Thoracic aorta (tissue), 2 donors: ENCODE data around the gene HMX1. TPM values are rescaled to one million over a fixed set of nuclear protein-coding genes. Genes with fewer than 3 reads are reported as not detected.

ENCODE experiments used
- ATAC-seq: fragments of 150-250 bp; one replicate; pipeline ENCODE4 v1.8.0; 2017; ENCODE audit warnings: low read depth; ENCODE audit not compliant: insufficient number of reproducible peaks, low FRiP score
- DNase-seq: peaks from one replicate; pipeline ENCODE4 v3.0.0-alpha.2; 2020; ENCODE audit warnings: low spot score
- H3K27ac ChIP-seq, 2 donors: fragments of 200-600 bp; sonication (generic); 1 replicate in 1 of 2; 2 replicates in 1 of 2; pipeline ENCODE4 v1.5.1; 2016; ENCODE audit warnings: mild to moderate bottlenecking in 2 of 2, moderate library complexity in 2 of 2
- H3K27me3 ChIP-seq: fragments of 200-600 bp; sonication (generic); replicated peaks from 2 replicates; pipeline ENCODE4 v1.6.0; 2016; ENCODE audit warnings: mild to moderate bottlenecking; ENCODE audit not compliant: insufficient read depth
- H3K36me3 ChIP-seq: fragments of 200-600 bp; sonication (generic); one replicate; pipeline ENCODE4 v1.5.1; 2016
- H3K4me1 ChIP-seq, 2 donors: fragments of 200-600 bp; sonication (generic); 1 replicate in 1 of 2; 2 replicates in 1 of 2; pipeline versions ENCODE4 v1.5.1 to v1.6.0; 2016; ENCODE audit warnings: low read depth in 2 of 2, mild to moderate bottlenecking in 1 of 2; ENCODE audit not compliant: control insufficient read depth in 1 of 2
- H3K4me3 ChIP-seq: fragments of 200-600 bp; sonication (generic); 2 replicates; pipeline ENCODE4 v1.5.1; 2016; ENCODE audit warnings: mild to moderate bottlenecking
- H3K9me3 ChIP-seq: fragments of 200-600 bp; sonication (generic); 2 replicates; pipeline ENCODE4 v1.5.1; 2016
- total RNA-seq, 2 donors: library from RNA; depleted of rRNA; stranded (reverse); fragments of >200 nt; gene quantifications; one replicate each; pipeline versions ENCODE4 v1.1.0 to v1.2.3, GENCODE V29; 2016
- TF ChIP-seq, protein P1 (sequence below): fragments of 200-600 bp; sonication (generic); IDR thresholded peaks from one replicate; pipeline ENCODE4 v1.5.1; 2019; ENCODE audit warnings: antibody characterized with exemption

Gene HMX1
- total RNA-seq, 2 donors from 2014 or later = 0.28 TPM; not detected in 1

- DNase-seq (no peak), ATAC-seq (no peak)
- H3K4me1 ChIP-seq = peaks cover 0 to 18% of the 10 kb centered on the region in 2 donors
- TF ChIP-seq, protein P1, sequence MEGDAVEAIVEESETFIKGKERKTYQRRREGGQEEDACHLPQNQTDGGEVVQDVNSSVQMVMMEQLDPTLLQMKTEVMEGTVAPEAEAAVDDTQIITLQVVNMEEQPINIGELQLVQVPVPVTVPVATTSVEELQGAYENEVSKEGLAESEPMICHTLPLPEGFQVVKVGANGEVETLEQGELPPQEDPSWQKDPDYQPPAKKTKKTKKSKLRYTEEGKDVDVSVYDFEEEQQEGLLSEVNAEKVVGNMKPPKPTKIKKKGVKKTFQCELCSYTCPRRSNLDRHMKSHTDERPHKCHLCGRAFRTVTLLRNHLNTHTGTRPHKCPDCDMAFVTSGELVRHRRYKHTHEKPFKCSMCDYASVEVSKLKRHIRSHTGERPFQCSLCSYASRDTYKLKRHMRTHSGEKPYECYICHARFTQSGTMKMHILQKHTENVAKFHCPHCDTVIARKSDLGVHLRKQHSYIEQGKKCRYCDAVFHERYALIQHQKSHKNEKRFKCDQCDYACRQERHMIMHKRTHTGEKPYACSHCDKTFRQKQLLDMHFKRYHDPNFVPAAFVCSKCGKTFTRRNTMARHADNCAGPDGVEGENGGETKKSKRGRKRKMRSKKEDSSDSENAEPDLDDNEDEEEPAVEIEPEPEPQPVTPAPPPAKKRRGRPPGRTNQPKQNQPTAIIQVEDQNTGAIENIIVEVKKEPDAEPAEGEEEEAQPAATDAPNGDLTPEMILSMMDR = no peak
- no peaks in the 10 kb centered on the region for H3K9me3 ChIP-seq
- H3K27ac ChIP-seq = no peak overlapping the region
- no peaks in the 10 kb centered on the region for H3K36me3 ChIP-seq
- H3K27me3 ChIP-seq = no peaks in the 10 kb centered on the region
- no peak overlapping the region for H3K4me3 ChIP-seq
Observed at GRCh38 chr4:8854016-8854415, 17.6 kb downstream of the HMX1 start.

DNA sequence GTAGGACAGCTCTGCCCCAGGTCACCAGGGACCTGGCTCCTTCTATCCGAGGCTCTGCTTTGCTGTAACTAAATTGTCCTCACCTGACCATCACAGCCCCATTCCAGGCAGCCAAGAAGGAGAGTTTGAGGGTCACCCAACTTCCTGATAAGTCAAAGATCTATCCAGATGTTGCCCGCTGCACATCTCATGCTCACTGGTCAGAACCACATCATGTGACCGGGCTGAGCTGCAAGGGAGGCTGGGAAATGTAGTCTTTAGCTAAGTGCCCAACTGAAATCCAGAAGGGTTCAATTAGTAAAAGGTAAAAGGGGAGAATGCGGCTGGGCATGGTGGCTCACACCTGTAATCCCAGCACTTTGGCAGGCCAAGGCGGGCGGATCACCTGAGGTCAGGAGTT is 18.4 kb downstream of the HMX1 start:
- H3K27ac ChIP-seq = no peak overlapping the region
- ATAC-seq (no peak), DNase-seq (no peak)
- TF ChIP-seq, protein P1 = no peak
- H3K4me3 ChIP-seq = no peak overlapping the region
- no peaks in the 10 kb centered on the region for H3K36me3 ChIP-seq
- peaks cover 0 to 15% of the 10 kb centered on the region in 2 donors for H3K4me1 ChIP-seq
- H3K9me3 ChIP-seq = no peaks in the 10 kb centered on the region
- no peaks in the 10 kb centered on the region for H3K27me3 ChIP-seq

- DNase-seq = no peak
Observed at GRCh38 chr4:8852118-8852704, 19.4 kb downstream of the HMX1 start.

GRCh38 chr4:8851321-8852117 is 20.1 kb downstream of the HMX1 start:
- Histone ChIP-seq H3K4me1 (no peaks in the 10 kb centered on the region), H3K27ac (no peak overlapping the region), H3K4me3 (no peak overlapping the region), H3K27me3 (no peaks in the 10 kb centered on the region), H3K36me3 (no peaks in the 10 kb centered on the region), H3K9me3 (no peaks in the 10 kb centered on the region)
- ATAC-seq (no peak), DNase-seq (no peak)
- TF ChIP-seq, protein P1 = no peak

More at GRCh38 chr4:8852118-8852704, 19.4 kb downstream of the HMX1 start:
- Histone ChIP-seq H3K4me1 (peaks cover 0 to 5% of the 10 kb centered on the region in 2 donors), H3K27me3 (no peaks in the 10 kb centered on the region), H3K36me3 (no peaks in the 10 kb centered on the region), H3K27ac (no peak overlapping the region), H3K9me3 (no peaks in the 10 kb centered on the region), H3K4me3 (no peak overlapping the region)
- TF ChIP-seq, protein P1 = no peak
- ATAC-seq = no peak

DNA sequence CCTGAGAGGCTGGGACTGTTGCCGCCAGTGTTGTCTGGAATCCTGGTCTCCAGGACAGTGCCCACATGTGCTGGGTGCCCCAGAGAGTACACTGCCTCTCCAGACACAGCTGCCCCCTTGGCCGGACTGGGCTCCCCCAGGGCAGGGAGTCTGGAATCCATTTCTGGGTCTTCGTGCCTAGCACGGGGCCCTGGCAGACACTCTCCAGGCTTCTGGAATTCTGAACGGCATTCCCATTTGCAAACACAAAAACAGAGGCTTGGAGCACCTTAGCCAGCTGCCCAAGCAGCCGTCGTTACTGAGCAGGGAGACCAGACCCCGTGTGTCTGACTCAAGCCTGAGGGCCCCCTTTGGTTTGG is 20.8 kb downstream of the HMX1 start:
- Histone ChIP-seq H3K4me1 (no peaks in the 10 kb centered on the region), H3K27me3 (no peaks in the 10 kb centered on the region), H3K36me3 (no peaks in the 10 kb centered on the region), H3K9me3 (no peaks in the 10 kb centered on the region), H3K27ac (no peak overlapping the region), H3K4me3 (no peak overlapping the region)
- TF ChIP-seq, protein P1 = no peak
- no peak for ATAC-seq
- DNase-seq = no peak
